ENCODE results near the gene KIRREL3.

DNA sequence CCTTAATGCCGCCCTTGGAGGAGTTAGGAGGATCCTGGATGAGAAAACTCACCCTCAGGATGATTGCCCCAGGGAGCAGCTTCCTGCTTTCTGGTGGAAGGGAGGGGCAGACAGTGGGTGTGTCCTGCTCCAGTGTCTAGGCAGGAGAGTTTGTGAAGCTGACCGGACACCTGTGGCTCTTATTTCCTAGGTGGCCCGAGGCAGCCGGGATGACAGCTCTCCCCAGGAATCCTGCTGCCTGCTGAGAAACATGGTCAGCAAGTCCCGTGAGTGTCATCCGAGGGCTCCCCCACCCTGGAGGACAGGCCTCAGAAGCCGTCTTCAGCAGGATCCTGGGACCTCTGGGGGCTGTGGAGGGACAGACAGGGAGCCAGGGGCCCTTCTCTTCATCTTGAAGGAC lies 594.7 kb downstream of the KIRREL3 start:
- TF ChIP-seq TAF1 (IDR thresholded peaks at IDR 0.05; ENCODE audit: low read depth, low read length) (no peak), POU2F2 (IDR thresholded peaks at IDR 0.05; ENCODE audit: low read depth, low read length) (no peak), POLR2AphosphoS5 (IDR thresholded peaks at IDR 0.05; ENCODE audit: low read depth, low read length) (no peak), POLR2A (IDR thresholded peaks at IDR 0.05; ENCODE audit: low read depth, low read length) (no peak), PAX5 (IDR thresholded peaks at IDR 0.05; ENCODE audit: insufficient read depth, low read length, severe bottlenecking) (no peak)
